Panc1 (cell line): ENCODE measurements around the gene USB1. TPM values are rescaled to one million over a fixed set of nuclear protein-coding genes. Genes with fewer than 3 reads are reported as not detected.

Source experiments
- ATAC-seq: fragments of 200-7000 bp; cut with Tn5 transposase; 2 replicates; pipeline ENCODE4 v1.9.1; 2020; ENCODE audit warnings: mild to moderate bottlenecking, moderate library complexity
- BruUV-seq: library from RNA; stranded (reverse); fragments of 400-500 nt; replicated peaks from 2 replicates; lab custom pipeline; 2021; lab: Mats Ljungman, UMichigan
- CTCF ChIA-PET: fragments of 300-600 bp; sonication (Branson Sonifier 250); formaldehyde crosslinking; loops from one replicate; lab custom pipeline; 2022; ENCODE audit warnings: antibody characterized with exemption; lab: Charles Lee
- POLR2A ChIA-PET: fragments of 300-600 bp; sonication (Branson Sonifier 250); formaldehyde crosslinking; loops from one replicate; lab custom pipeline; 2022; ENCODE audit warnings: antibody characterized with exemption; lab: Charles Lee
- DNase-seq: peaks from one replicate; pipeline ENCODE4 v3.0.0-alpha.2; 2010; ENCODE audit warnings: low read depth, low spot score
- H3K27ac ChIP-seq: 2 replicates; pipeline ENCODE4 v1.5.1; 2011; ENCODE audit warnings: mild to moderate bottlenecking, low read length, inconsistent platforms
- H3K27me3 ChIP-seq: fragments of 200-500 bp; sonication (Bioruptor generic); 2 replicates; pipeline ENCODE4 v1.6.0; 2014; ENCODE audit warnings: low read length, inconsistent platforms; ENCODE audit not compliant: control insufficient read depth, insufficient read depth
- H3K36me3 ChIP-seq: fragments of 200-500 bp; sonication (Bioruptor generic); 2 replicates; pipeline ENCODE4 v1.5.1; 2014; ENCODE audit warnings: inconsistent platforms, mild to moderate bottlenecking, low read length, moderate library complexity; ENCODE audit not compliant: control insufficient read depth, insufficient read depth
- H3K4me1 ChIP-seq: 2 replicates; pipeline ENCODE4 v1.5.1; 2011; ENCODE audit warnings: inconsistent platforms, mild to moderate bottlenecking, low read length, moderate library complexity; ENCODE audit not compliant: control insufficient read depth, insufficient read depth
- H3K4me3 ChIP-seq, 2 experiments: 2 replicates each; pipeline ENCODE4 v1.5.1; 2011 to 2012; ENCODE audit warnings: low read depth in 2 of 2, low read length in 2 of 2, mild to moderate bottlenecking in 2 of 2, inconsistent platforms in 1 of 2, moderate library complexity in 1 of 2
- H3K9me3 ChIP-seq: fragments of 200-500 bp; sonication (Bioruptor generic); 2 replicates; pipeline ENCODE4 v1.5.1; 2014; ENCODE audit warnings: low read depth, mild to moderate bottlenecking, inconsistent platforms, low read length, moderate library complexity; ENCODE audit not compliant: control insufficient read depth, insufficient read depth
- CTCF ChIP-seq: fragments of 450-650 bp; IDR thresholded peaks from 2 replicates; pipeline ENCODE4 v1.5.1; 2017; ENCODE audit warnings: mild to moderate bottlenecking
- POLR2AphosphoS5 ChIP-seq: IDR thresholded peaks from 2 replicates; pipeline ENCODE4 v1.6.1; 2012; ENCODE audit warnings: mild to moderate bottlenecking, low read depth, low read length, moderate library complexity
- REST ChIP-seq, 2 experiments: IDR thresholded peaks; 2 replicates each; pipeline ENCODE4 v1.6.1; 2011 to 2012; ENCODE audit warnings: low read depth in 2 of 2, control low read depth in 1 of 2, low read length in 1 of 2, mild to moderate bottlenecking in 1 of 2, moderate library complexity in 1 of 2; ENCODE audit not compliant: insufficient read depth in 1 of 2
- SIN3A ChIP-seq: IDR thresholded peaks from 2 replicates; pipeline ENCODE4 v1.6.1; 2012; ENCODE audit warnings: low read depth, mild to moderate bottlenecking, low read length, moderate library complexity, borderline replicate concordance; ENCODE audit not compliant: insufficient read depth
- TCF7L2 ChIP-seq: IDR thresholded peaks from 2 replicates; pipeline ENCODE4 v1.6.1; 2011; ENCODE audit warnings: mild to moderate bottlenecking, low read depth, low read length, inconsistent platforms
- in situ Hi-C: cut with HindIII; loops from 2 replicates; pipeline ENCODE4 v1.10.0; 2016; ENCODE audit warnings: low sequenced_read_pairs, low pct_unique_long_range_greater_than_20kb
- intact Hi-C: fragments of 100-400 bp; cut with micrococcal nuclease; formaldehyde crosslinking; loops from one replicate; pipeline ENCODE4 v1.10.0; 2022; ENCODE audit not compliant: unreplicated experiment
- total RNA-seq: library from RNA; stranded (reverse); gene quantifications from one replicate; pipeline ENCODE4 v1.2.1, GENCODE V29; 2021; ENCODE audit not compliant: unreplicated experiment

USB1 gene
- total RNA-seq, 1 experiment from 2014 or later, result 58.2 TPM

- BruUV-seq, result no TSS peak
- no peak overlapping the region for H3K27ac ChIP-seq
- TF ChIP-seq TCF7L2 (no peak), CTCF (no peak), SIN3A (no peak), REST (IDR thresholded peaks at IDR 0.05; ENCODE audit: insufficient read depth in 1 of 2, low read depth in 2 of 2, low read length in 1 of 2) (no peak), POLR2AphosphoS5 (no peak)
- ChIA-PET CTCF (no interaction called here), POLR2A (interaction anchor here (0.5 kb wide), 1 partner anchor 36 kb away, joined by 3 read pairs; no protein-coding TSS in a partner anchor)
- no peaks in the 10 kb centered on the region for H3K27me3 ChIP-seq
- in situ Hi-C loops, result loop anchor here (25.0 kb wide), 1 partner anchor 92 kb away; no protein-coding TSS in a partner anchor
- intact Hi-C loops, result no loop called here
- ATAC-seq (no peak), DNase-seq (no peak)
- no peaks in the 10 kb centered on the region for H3K9me3 ChIP-seq
- H3K36me3 ChIP-seq, result no peaks in the 10 kb centered on the region
- H3K4me3 ChIP-seq, result no peak overlapping the region
- H3K4me1 ChIP-seq, result peaks cover 10% of the 10 kb centered on the region; the same call in 1 of the 2 replicates
Measured at GRCh38 chr16:58019866-58020538, 18.8 kb downstream of the USB1 start.

- no peak for DNase-seq
Measured at GRCh38 chr16:58020628-58021521, 19.7 kb downstream of the USB1 start.

More at GRCh38 chr16:58020628-58021521, 19.7 kb downstream of the USB1 start:
- Histone ChIP-seq H3K4me1 (peaks cover 10% of the 10 kb centered on the region; the same call in 1 of the 2 replicates), H3K4me3 (no peak overlapping the region), H3K36me3 (no peaks in the 10 kb centered on the region), H3K9me3 (no peaks in the 10 kb centered on the region), H3K27ac (no peak overlapping the region), H3K27me3 (no peaks in the 10 kb centered on the region)
- TSS peak; percentile 99 for BruUV-seq
- POLR2A ChIA-PET, result interaction anchor here (0.6 kb wide), 1 partner anchor 97 kb away, joined by 3 read pairs; no protein-coding TSS in a partner anchor
- intact Hi-C loops (no loop called here), in situ Hi-C loops (loop anchor here (25.0 kb wide), 1 partner anchor 91 kb away; no protein-coding TSS in a partner anchor)
- TF ChIP-seq TCF7L2 (no peak), CTCF (peak; percentile 83), SIN3A (no peak), REST (IDR thresholded peaks at IDR 0.05; ENCODE audit: insufficient read depth in 1 of 2, low read depth in 2 of 2, low read length in 1 of 2) (no peak), POLR2AphosphoS5 (no peak)
- CTCF ChIA-PET, result no interaction called here
- ATAC-seq, result peak; percentile 55; the same call in 1 of the 2 replicates
